Natural killer cell (primary cell): ENCODE measurements around the gene FLRT1. TPM values are rescaled to one million over a fixed set of nuclear protein-coding genes. Genes with fewer than 3 reads are reported as not detected.

Experiments
- ATAC-seq, 3 donors: fragments of 150-1000 bp in 2 of 3; fragments of 200-7000 bp in 1 of 3; cut with Tn5 transposase; 1 replicate in 1 of 3; 2 replicates in 2 of 3; pipeline ENCODE4 v1.10.0; 2021; ENCODE audit warnings: mild to moderate bottlenecking in 2 of 3, moderate library complexity in 2 of 3
- DNase-seq, 2 donors: peaks; one replicate each; pipeline versions ENCODE4 v3.0.0 to v3.0.0-alpha.2; 2013 to 2021; ENCODE audit warnings: mixed read lengths in 1 of 2
- H3K27ac ChIP-seq: one replicate; pipeline ENCODE4 v1.5.1; 2013; ENCODE audit warnings: mild to moderate bottlenecking, low read length
- H3K27me3 ChIP-seq: one replicate; pipeline ENCODE4 v1.6.1; 2013; ENCODE audit warnings: low read length; ENCODE audit not compliant: control insufficient read depth, insufficient read depth
- H3K36me3 ChIP-seq: one replicate; pipeline ENCODE4 v1.6.1; 2013; ENCODE audit warnings: low read length; ENCODE audit not compliant: control insufficient read depth, insufficient read depth
- H3K4me1 ChIP-seq: one replicate; pipeline ENCODE4 v1.6.1; 2013; ENCODE audit warnings: low read length; ENCODE audit not compliant: control insufficient read depth, insufficient read depth
- H3K4me3 ChIP-seq: one replicate; pipeline ENCODE4 v1.5.1; 2013; ENCODE audit warnings: low read length
- H3K9me3 ChIP-seq: one replicate; pipeline ENCODE4 v1.6.1; 2013; ENCODE audit warnings: low read length; ENCODE audit not compliant: control insufficient read depth, insufficient read depth
- H3K27ac Mint-ChIP-seq, 2 donors: one replicate each; pipeline ENCODE4 v1.8.0; 2022; ENCODE audit warnings: mild to moderate bottlenecking in 2 of 2, mixed read lengths in 2 of 2, moderate library complexity in 1 of 2
- H3K27me3 Mint-ChIP-seq, 2 donors: one replicate each; pipeline ENCODE4 v1.8.0; 2022; ENCODE audit warnings: low read depth in 2 of 2, mixed read lengths in 2 of 2
- H3K36me3 Mint-ChIP-seq: one replicate; pipeline ENCODE4 v1.8.0; 2022; ENCODE audit warnings: mixed read lengths
- H3K4me1 Mint-ChIP-seq, 2 donors: one replicate each; pipeline ENCODE4 v1.8.0; 2022; ENCODE audit warnings: mixed read lengths in 2 of 2
- H3K4me3 Mint-ChIP-seq: one replicate; pipeline ENCODE4 v1.8.0; 2022; ENCODE audit warnings: mild to moderate bottlenecking, moderate library complexity, mixed read lengths
- H3K9me3 Mint-ChIP-seq, 2 donors: one replicate each; pipeline ENCODE4 v1.8.0; 2022; ENCODE audit warnings: mixed read lengths in 2 of 2
- WGBS: methylation state at CpG from one replicate; pipeline ENCODE4 v1.1.7; 2013; ENCODE audit warnings: missing lambda C conversion rate; ENCODE audit not compliant: insufficient coverage; 5-methylcytosine and 5-hydroxymethylcytosine counted together
- intact Hi-C: fragments of 100-400 bp; cut with micrococcal nuclease; formaldehyde crosslinking; loops from one replicate; pipeline ENCODE4 v1.14.2; 2022
- total RNA-seq, 4 donors: library from RNA; stranded (reverse); fragments of 120-200 nt in 1 of 4; gene quantifications; one replicate each; pipeline versions ENCODE4 v1.2.3 to v1.2.4, GENCODE V29; 2013 to 2022
- TF ChIP-seq, protein P1 (sequence below): fragments of 200-600 bp; IDR thresholded peaks from one replicate; pipeline ENCODE4 v1.8.0; 2022; ENCODE audit warnings: antibody characterized with exemption

Gene FLRT1
- total RNA-seq, 3 donors from 2014 or later (not counting 1 experiment from before 2014, with no cell fraction given) = not detected

DNA sequence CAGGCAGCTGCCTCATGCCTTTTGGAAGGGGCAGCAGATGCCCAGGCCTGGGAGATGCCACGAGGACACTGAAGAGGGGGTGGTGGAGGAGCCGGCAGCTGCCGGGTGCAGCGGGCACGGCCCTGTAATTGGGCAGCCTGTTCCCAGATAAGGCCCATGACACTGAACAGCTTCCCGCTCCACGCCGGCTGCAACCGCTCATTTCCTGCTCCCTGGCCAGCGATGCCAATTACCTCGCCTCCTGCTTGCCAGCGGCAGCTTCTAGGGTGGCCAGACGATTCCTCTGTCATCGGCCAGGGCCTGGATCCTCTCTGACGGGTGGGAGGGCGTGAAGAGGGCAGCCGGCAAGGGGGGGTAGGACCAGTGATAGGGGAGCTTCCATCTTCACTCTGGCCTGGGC is 22.8 kb downstream of the FLRT1 start:
- Histone ChIP-seq H3K4me1 (peaks cover 12% of the 10 kb centered on the region), H3K27me3 (peaks cover 15% of the 10 kb centered on the region), H3K36me3 (no peaks in the 10 kb centered on the region), H3K27ac (no peak overlapping the region), H3K9me3 (no peaks in the 10 kb centered on the region), H3K4me3 (no peak overlapping the region)
- H3K4me1 Mint-ChIP-seq = peaks cover 6 to 7% of the 10 kb centered on the region in 2 donors
- DNase-seq (no peak), ATAC-seq (no peak)
- TF ChIP-seq, protein P1, sequence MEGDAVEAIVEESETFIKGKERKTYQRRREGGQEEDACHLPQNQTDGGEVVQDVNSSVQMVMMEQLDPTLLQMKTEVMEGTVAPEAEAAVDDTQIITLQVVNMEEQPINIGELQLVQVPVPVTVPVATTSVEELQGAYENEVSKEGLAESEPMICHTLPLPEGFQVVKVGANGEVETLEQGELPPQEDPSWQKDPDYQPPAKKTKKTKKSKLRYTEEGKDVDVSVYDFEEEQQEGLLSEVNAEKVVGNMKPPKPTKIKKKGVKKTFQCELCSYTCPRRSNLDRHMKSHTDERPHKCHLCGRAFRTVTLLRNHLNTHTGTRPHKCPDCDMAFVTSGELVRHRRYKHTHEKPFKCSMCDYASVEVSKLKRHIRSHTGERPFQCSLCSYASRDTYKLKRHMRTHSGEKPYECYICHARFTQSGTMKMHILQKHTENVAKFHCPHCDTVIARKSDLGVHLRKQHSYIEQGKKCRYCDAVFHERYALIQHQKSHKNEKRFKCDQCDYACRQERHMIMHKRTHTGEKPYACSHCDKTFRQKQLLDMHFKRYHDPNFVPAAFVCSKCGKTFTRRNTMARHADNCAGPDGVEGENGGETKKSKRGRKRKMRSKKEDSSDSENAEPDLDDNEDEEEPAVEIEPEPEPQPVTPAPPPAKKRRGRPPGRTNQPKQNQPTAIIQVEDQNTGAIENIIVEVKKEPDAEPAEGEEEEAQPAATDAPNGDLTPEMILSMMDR = no peak
- WGBS = 93% methylated on average over 17 of the region's 17 CpGs
- no peak overlapping the region for H3K4me3 Mint-ChIP-seq
- H3K27ac Mint-ChIP-seq = no peak overlapping the region
- H3K9me3 Mint-ChIP-seq = no peaks in the 10 kb centered on the region
- peaks cover 6 to 20% of the 10 kb centered on the region in 2 donors for H3K27me3 Mint-ChIP-seq
- intact Hi-C loops = no loop called here
- no peaks in the 10 kb centered on the region for H3K36me3 Mint-ChIP-seq

DNA sequence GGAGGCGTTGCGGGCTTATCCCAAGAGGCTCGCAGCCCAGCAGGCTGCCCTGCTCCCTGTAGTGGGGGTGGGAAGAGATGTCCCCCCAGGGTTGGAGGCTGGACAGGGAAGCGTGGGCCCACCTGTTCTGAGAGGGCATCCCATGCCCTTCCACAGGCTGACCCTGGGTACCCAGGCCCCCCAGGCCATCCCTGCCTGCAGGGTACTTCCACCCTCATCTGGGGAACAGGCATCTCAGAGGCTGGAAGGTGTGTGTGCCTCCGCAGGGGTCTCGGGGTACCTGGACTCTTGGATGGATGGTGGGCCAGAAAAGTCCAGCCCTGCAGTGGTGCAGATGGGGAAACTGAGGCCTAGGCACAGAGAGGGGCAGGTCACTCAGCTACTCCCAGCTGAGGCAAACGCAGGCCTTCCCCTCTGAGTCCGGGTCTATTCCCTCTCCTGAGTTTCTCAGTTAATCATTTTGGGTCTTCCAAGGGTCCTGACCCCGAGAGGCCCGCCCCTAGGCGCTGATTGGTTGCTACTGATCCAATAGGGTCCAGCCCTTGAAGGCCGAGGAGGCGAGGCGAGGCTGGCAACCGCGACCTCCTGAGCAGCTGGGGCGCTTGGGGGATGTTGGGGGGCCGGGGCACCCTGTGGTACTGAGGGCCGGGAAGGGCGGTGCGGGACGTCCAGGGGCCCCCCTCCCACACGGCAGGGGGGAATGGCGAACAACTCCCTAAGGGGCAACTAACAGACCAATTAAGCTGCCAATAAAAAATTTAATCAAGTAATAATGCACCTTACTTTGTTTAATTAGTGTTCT is 23.8 kb downstream of the FLRT1 start:
- H3K4me1 ChIP-seq = peaks cover 12% of the 10 kb centered on the region
- no peak overlapping the region for H3K27ac ChIP-seq
- H3K4me3 ChIP-seq = no peak overlapping the region
- Mint-ChIP-seq H3K27me3 (peaks cover 6 to 20% of the 10 kb centered on the region in 2 donors), H3K4me3 (no peak overlapping the region), H3K36me3 (no peaks in the 10 kb centered on the region), H3K9me3 (no peaks in the 10 kb centered on the region), H3K4me1 (peaks cover 6 to 7% of the 10 kb centered on the region in 2 donors), H3K27ac (no peak overlapping the region)
- ATAC-seq (no peak), DNase-seq (no peak)
- 65% methylated on average over 23 of the region's 24 CpGs for WGBS
- peaks cover 15% of the 10 kb centered on the region for H3K27me3 ChIP-seq
- intact Hi-C loops = no loop called here
- H3K9me3 ChIP-seq = no peaks in the 10 kb centered on the region
- H3K36me3 ChIP-seq = no peaks in the 10 kb centered on the region
- TF ChIP-seq, protein P1 = no peak

DNA sequence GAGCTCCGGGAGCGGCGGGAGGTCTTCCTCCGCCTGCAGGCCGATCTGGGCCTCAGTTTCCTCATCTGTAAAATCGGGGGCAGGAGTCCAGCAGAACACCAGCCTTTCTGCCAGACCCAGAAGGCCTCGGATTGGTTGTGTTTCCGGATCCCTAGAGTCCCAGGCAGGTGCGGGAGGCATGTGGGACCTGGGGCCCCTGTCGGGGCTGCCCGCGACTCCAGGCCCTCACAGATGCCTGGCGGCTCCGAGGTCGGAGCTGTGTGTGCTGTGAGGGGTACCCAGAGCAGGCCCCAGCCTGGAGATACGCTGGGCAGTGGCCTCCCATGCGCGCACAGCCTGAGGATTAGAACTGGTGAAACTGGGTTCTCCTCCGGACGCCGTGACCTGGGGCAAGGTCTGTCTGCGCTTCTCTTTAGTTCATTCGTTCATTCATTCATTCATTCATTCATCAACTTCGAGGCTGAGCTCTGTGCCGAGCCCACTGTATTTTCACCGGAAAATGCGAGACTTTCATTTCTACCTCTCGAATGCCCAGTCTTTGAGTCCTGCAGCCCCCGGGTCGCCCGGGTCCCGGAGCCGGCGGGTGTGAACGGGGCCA is 24.6 kb downstream of the FLRT1 start:
- Histone ChIP-seq H3K4me1 (peaks cover 12% of the 10 kb centered on the region), H3K36me3 (no peaks in the 10 kb centered on the region), H3K27ac (no peak overlapping the region), H3K27me3 (peaks cover 15% of the 10 kb centered on the region), H3K4me3 (peak overlapping the region; percentile 38), H3K9me3 (no peaks in the 10 kb centered on the region)
- H3K4me3 Mint-ChIP-seq = peak overlapping the region; percentile 80
- no peaks in the 10 kb centered on the region for H3K36me3 Mint-ChIP-seq
- intact Hi-C loops = no loop called here
- peaks cover 6 to 20% of the 10 kb centered on the region in 2 donors for H3K27me3 Mint-ChIP-seq
- ATAC-seq = peak in 2 of 3 donors; percentile 21 to 23
- TF ChIP-seq, protein P1 = no peak
- peaks cover 6 to 7% of the 10 kb centered on the region in 2 donors for H3K4me1 Mint-ChIP-seq
- DNase-seq = no peak
- H3K9me3 Mint-ChIP-seq = no peaks in the 10 kb centered on the region
- WGBS = 15% methylated on average over 35 of the region's 35 CpGs
- no peak overlapping the region for H3K27ac Mint-ChIP-seq
